ENCODE measurements around the gene RNF38. TPM values are rescaled to one million over a fixed set of nuclear protein-coding genes. Genes with fewer than 3 reads are reported as not detected.
"Not testable (repeated sequence)": the region's sequence is repeated elsewhere in the genome, so short reads cannot be mapped to it uniquely, and the experiment has no call there.

Gene RNF38
- total RNA-seq, 2 experiments from 2014 or later, result 39.5 to 40.0 TPM

- DNase-seq (peak; percentile 75), ATAC-seq (peak; percentile 88)
- Mint-ChIP-seq H3K9me3 (ENCODE audit: insufficient read depth) (no peaks in the 10 kb centered on the region), H3K36me3 (ENCODE audit: low read depth) (peaks cover 2% of the 10 kb centered on the region), H3K4me1 (ENCODE audit: low read depth) (peaks cover 12% of the 10 kb centered on the region), H3K27me3 (ENCODE audit: low read depth) (no peaks in the 10 kb centered on the region), H3K27ac (no peak overlapping the region), H3K4me3 (no peak overlapping the region)
- POLR2A ChIA-PET, result interaction anchor here (0.5 to 1.9 kb wide), 2 partner anchors 15 to 80 kb away, joined by 3 to 10 read pairs; no protein-coding TSS in a partner anchor
- CTCF ChIA-PET, result interaction anchor here (0.8 to 5.5 kb wide), 55 partner anchors 9 to 467 kb away, joined by 3 to 193 read pairs (median 6); partner anchors contain the start of gene GNE
These were observed 7.2 kb upstream of the RNF38 start for GRCh38 chr9:36407122-36407723.

DNA sequence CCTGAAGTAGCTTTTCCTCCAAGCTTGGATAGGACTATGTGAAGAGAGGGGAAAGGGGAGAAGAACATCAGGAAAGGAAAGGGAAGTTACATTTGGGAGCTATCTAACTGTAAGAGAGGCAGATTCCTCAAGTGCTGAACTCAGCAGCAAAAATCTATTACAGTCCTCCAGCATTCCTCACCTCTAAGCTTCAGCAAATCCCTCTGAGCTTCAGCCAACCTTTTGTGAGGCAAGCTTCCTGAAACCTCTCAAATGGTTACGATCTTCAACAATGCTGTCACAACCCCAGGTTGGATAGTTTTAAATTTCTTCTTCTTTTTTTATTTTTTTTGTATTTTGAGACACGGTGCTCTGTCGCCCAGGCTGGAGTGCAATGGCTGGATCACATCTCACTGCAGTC, 2.5 kb upstream of the RNF38 start:
- no peak for ATAC-seq
- H3K4me1 Mint-ChIP-seq (ENCODE audit: low read depth), result peaks cover 37% of the 10 kb centered on the region
- ChIA-PET POLR2A (interaction anchor here (0.7 to 1.1 kb wide), 2 partner anchors 38 to 56 kb away, joined by 3 read pairs; no protein-coding TSS in a partner anchor), CTCF (interaction anchor here (1.2 to 2.8 kb wide), 5 partner anchors 48 to 326 kb away, joined by 3 to 17 read pairs (median 3); no protein-coding TSS in a partner anchor)
- H3K4me3 Mint-ChIP-seq, result no peak overlapping the region
- peaks cover 4% of the 10 kb centered on the region for H3K36me3 Mint-ChIP-seq (ENCODE audit: low read depth)
- H3K27me3 Mint-ChIP-seq (ENCODE audit: low read depth), result no peaks in the 10 kb centered on the region
- H3K9me3 Mint-ChIP-seq (ENCODE audit: insufficient read depth), result no peaks in the 10 kb centered on the region
- H3K27ac Mint-ChIP-seq, result peak overlapping the region; percentile 21
- no peak for DNase-seq

DNA sequence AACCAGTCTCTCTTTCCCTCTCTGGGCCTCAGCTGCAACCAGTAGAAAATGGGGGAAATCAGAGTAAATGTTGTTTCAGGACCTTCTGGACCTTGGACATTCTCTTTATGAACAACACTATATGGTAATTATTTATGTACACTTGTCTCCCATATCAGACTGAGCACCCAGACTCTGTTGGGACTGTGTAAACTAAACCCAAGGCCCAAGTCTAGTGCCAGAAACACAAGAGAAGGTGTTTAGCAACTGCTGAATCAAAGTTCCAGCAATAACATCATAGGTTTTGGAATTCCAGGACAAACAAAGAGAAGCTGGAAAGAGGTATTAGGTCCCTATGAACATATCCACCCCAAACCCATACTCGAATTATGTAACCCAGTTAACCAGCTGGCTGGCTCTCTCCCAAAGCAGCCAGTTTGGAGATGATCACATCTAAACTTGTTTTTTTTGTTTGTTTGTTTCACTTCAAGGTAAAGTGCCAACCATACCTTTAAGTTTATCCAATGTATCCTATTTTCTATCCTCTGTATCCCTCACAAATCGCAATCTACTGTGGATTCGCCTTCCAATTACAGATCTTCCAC, 1.9 kb upstream of the RNF38 start:
- no peaks in the 10 kb centered on the region for H3K9me3 Mint-ChIP-seq (ENCODE audit: insufficient read depth)
- POLR2A ChIA-PET, result interaction anchor here (0.7 to 1.1 kb wide), 2 partner anchors 39 to 56 kb away, joined by 3 read pairs; no protein-coding TSS in a partner anchor
- peak overlapping the region; percentile 91 for H3K4me3 Mint-ChIP-seq
- peak overlapping the region; percentile 95 for H3K27ac Mint-ChIP-seq
- CTCF ChIA-PET, result interaction anchor here (1.2 to 2.8 kb wide), 2 partner anchors 154 to 327 kb away, joined by 3 to 17 read pairs; no protein-coding TSS in a partner anchor
- H3K27me3 Mint-ChIP-seq (ENCODE audit: low read depth), result no peaks in the 10 kb centered on the region
- ATAC-seq (no peak), DNase-seq (no peak)
- peaks cover 33% of the 10 kb centered on the region for H3K4me1 Mint-ChIP-seq (ENCODE audit: low read depth)
- H3K36me3 Mint-ChIP-seq (ENCODE audit: low read depth), result peaks cover 4% of the 10 kb centered on the region

- peak overlapping the region; percentile 95 for H3K27ac Mint-ChIP-seq
- POLR2A ChIA-PET, result interaction anchor here (1.2 to 2.0 kb wide), 3 partner anchors 59 to 211 kb away, joined by 3 to 8 read pairs (median 7); partner anchors contain the start of genes CLTA and GNE
- CTCF ChIA-PET, result interaction anchor here (1.0 to 2.0 kb wide), 2 partner anchors 49 to 155 kb away, joined by 5 to 9 read pairs; no protein-coding TSS in a partner anchor
- peaks cover 35% of the 10 kb centered on the region for H3K4me1 Mint-ChIP-seq (ENCODE audit: low read depth)
- DNase-seq (peak; percentile 25), ATAC-seq (peak; percentile 78)
- H3K36me3 Mint-ChIP-seq (ENCODE audit: low read depth), result peaks cover 10% of the 10 kb centered on the region
- no peaks in the 10 kb centered on the region for H3K9me3 Mint-ChIP-seq (ENCODE audit: insufficient read depth)
- peak overlapping the region; percentile 91 for H3K4me3 Mint-ChIP-seq
- H3K27me3 Mint-ChIP-seq (ENCODE audit: low read depth), result no peaks in the 10 kb centered on the region
These were observed 1.2 kb upstream of the RNF38 start for GRCh38 chr9:36401164-36401740.

GRCh38 chr9:36400332-36401163, 479 bp upstream of the RNF38 start:
- peak; percentile 80 for ATAC-seq
- ChIA-PET CTCF (interaction anchor here (1.0 to 2.0 kb wide), 3 partner anchors 25 to 156 kb away, joined by 3 to 9 read pairs (median 5); no protein-coding TSS in a partner anchor), POLR2A (interaction anchor here (0.6 to 2.0 kb wide), 6 partner anchors 50 to 210 kb away, joined by 3 to 11 read pairs (median 5); partner anchors contain the start of genes CLTA and GNE)
- Mint-ChIP-seq H3K4me1 (ENCODE audit: low read depth) (peaks cover 42% of the 10 kb centered on the region), H3K27ac (peak overlapping the region; percentile 95), H3K9me3 (ENCODE audit: insufficient read depth) (no peaks in the 10 kb centered on the region), H3K36me3 (ENCODE audit: low read depth) (peaks cover 17% of the 10 kb centered on the region), H3K27me3 (ENCODE audit: low read depth) (no peaks in the 10 kb centered on the region), H3K4me3 (peak overlapping the region; percentile 91)
- DNase-seq, result peak; percentile 91

- Mint-ChIP-seq H3K27ac (peak overlapping the region; percentile 58), H3K27me3 (ENCODE audit: low read depth) (no peaks in the 10 kb centered on the region), H3K9me3 (ENCODE audit: insufficient read depth) (no peaks in the 10 kb centered on the region), H3K4me1 (ENCODE audit: low read depth) (peaks cover 52% of the 10 kb centered on the region), H3K4me3 (peak overlapping the region; percentile 59), H3K36me3 (ENCODE audit: low read depth) (peaks cover 24% of the 10 kb centered on the region)
- POLR2A ChIA-PET, result no interaction called here
- CTCF ChIA-PET, result no interaction called here
- ATAC-seq, result no peak
- no peak for DNase-seq
These were observed 1.3 kb downstream of the RNF38 start for GRCh38 chr9:36398745-36399144.

GRCh38 chr9:36396985-36397384, 3.1 kb downstream of the RNF38 start:
- Mint-ChIP-seq H3K9me3 (ENCODE audit: insufficient read depth) (no peaks in the 10 kb centered on the region), H3K4me1 (ENCODE audit: low read depth) (peaks cover 49% of the 10 kb centered on the region), H3K4me3 (no peak overlapping the region), H3K27ac (no peak overlapping the region), H3K27me3 (ENCODE audit: low read depth) (no peaks in the 10 kb centered on the region), H3K36me3 (ENCODE audit: low read depth) (peaks cover 31% of the 10 kb centered on the region)
- ATAC-seq (no peak), DNase-seq (no peak)
- ChIA-PET CTCF (interaction anchor here (1.3 to 2.0 kb wide), 2 partner anchors 10 to 53 kb away, joined by 3 to 12 read pairs; no protein-coding TSS in a partner anchor), POLR2A (interaction anchor here (0.6 kb wide), 2 partner anchors 91 to 647 kb away, joined by 3 to 4 read pairs; no protein-coding TSS in a partner anchor)

DNA sequence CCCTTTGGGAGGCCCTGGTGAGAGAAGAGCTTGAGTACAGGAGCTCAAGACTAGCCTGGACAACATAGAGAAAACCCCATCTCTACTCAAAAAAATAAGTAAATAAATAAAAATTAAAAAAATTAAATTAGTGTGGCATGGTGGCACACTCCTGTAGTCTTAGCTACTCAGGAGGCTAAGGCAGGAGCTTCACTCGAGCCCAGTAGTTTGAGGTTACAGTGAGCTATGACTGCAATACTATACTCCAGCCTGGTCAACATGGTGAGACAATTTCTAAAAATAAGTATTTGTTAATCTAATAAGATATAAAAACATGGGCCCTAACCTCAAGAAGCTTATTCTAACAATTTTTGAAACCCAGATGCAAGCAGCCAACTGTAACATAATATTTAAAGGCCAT, 7.6 kb downstream of the RNF38 start:
- Mint-ChIP-seq H3K4me1 (ENCODE audit: low read depth) (peaks cover 50% of the 10 kb centered on the region), H3K9me3 (ENCODE audit: insufficient read depth) (no peaks in the 10 kb centered on the region), H3K4me3 (no peak overlapping the region), H3K27ac (no peak overlapping the region), H3K36me3 (ENCODE audit: low read depth) (peaks cover 51% of the 10 kb centered on the region), H3K27me3 (ENCODE audit: low read depth) (no peaks in the 10 kb centered on the region)
- no peak for ATAC-seq
- POLR2A ChIA-PET, result no interaction called here
- CTCF ChIA-PET, result interaction anchor here (1.2 to 2.2 kb wide), 4 partner anchors 10 to 58 kb away, joined by 3 to 12 read pairs (median 4); no protein-coding TSS in a partner anchor
- no peak for DNase-seq

DNA sequence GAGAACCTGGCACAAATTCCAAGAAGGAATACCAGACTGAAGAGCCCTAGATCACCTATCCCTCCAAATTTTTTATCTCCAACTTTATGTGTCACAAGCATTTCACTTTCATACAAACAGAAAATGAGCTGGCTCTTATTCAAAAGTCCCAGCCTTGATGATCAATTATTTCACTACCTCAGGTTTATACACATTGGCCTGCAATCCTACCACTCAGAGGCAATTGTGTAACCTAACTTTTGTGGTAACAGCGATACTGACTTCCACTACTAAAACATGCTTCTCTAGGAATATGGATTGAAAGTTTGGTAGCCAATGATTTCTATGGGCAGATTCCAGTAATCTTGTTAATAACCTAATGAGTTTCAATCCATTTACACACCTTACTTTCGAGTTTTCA, 10.5 kb downstream of the RNF38 start:
- ChIA-PET POLR2A (no interaction called here), CTCF (interaction anchor here (2.4 kb wide), 1 partner anchor 18 kb away, joined by 12 read pairs; no protein-coding TSS in a partner anchor)
- Mint-ChIP-seq H3K4me1 (ENCODE audit: low read depth) (peaks cover 34% of the 10 kb centered on the region), H3K27ac (no peak overlapping the region), H3K27me3 (ENCODE audit: low read depth) (no peaks in the 10 kb centered on the region), H3K9me3 (ENCODE audit: insufficient read depth) (no peaks in the 10 kb centered on the region), H3K4me3 (no peak overlapping the region), H3K36me3 (ENCODE audit: low read depth) (peaks cover 53% of the 10 kb centered on the region)
- no peak for ATAC-seq
- no peak for DNase-seq

GRCh38 chr9:36386396-36386965, 13.6 kb downstream of the RNF38 start:
- H3K36me3 Mint-ChIP-seq (ENCODE audit: low read depth), result peaks cover 49% of the 10 kb centered on the region
- H3K9me3 Mint-ChIP-seq (ENCODE audit: insufficient read depth); POLR2A ChIA-PET; H3K27me3 Mint-ChIP-seq (ENCODE audit: low read depth); H3K27ac Mint-ChIP-seq; ATAC-seq; DNase-seq; H3K4me3 Mint-ChIP-seq: not testable (repeated sequence)
- CTCF ChIA-PET, result interaction anchor here (1.3 to 1.8 kb wide), 2 partner anchors 10 to 21 kb away, joined by 3 to 6 read pairs; no protein-coding TSS in a partner anchor
- peaks cover 51% of the 10 kb centered on the region for H3K4me1 Mint-ChIP-seq (ENCODE audit: low read depth)

All from activated CD8-positive, alpha-beta T cell treated with anti-CD3 and anti-CD28 coated beads, Interleukin-2, amount 10 ng/mL, durations not matched to agents 7 days and 5 days (primary cell).